Motor neuron (in vitro differentiated cells): Measurements from ENCODE around the gene ELOVL4. TPM values are rescaled to one million over a fixed set of nuclear protein-coding genes. Genes with fewer than 3 reads are reported as not detected.
A peak's percentile ranks its signal among the peaks of the same experiment; 100 is the strongest.

ENCODE experiments used
- ATAC-seq, 8 experiments: fragments of 200-7000 bp; cut with Tn5 transposase; replicated peaks in 6 of 8; 2 replicates each; pipeline ENCODE4 v1.8.0; 2021; ENCODE audit warnings: mild to moderate bottlenecking in 8 of 8, moderate library complexity in 8 of 8
- H3K27ac ChIP-seq, 2 donors: fragments of 250-450 bp; sonication (Bioruptor Pico); 2 replicates each; pipeline ENCODE4 v1.9.0; 2021; ENCODE audit warnings: antibody characterized with exemption in 2 of 2, mild to moderate bottlenecking in 2 of 2, moderate library complexity in 1 of 2
- H3K4me1 ChIP-seq, 2 donors: fragments of 250-450 bp; sonication (Bioruptor Pico); replicated peaks in 1 of 2; 2 replicates each; pipeline ENCODE4 v1.6.1; 2021; ENCODE audit warnings: antibody characterized with exemption in 2 of 2, mild to moderate bottlenecking in 2 of 2, moderate library complexity in 1 of 2
- H3K4me3 ChIP-seq, 5 donors: fragments of 250-450 bp; sonication (Bioruptor Pico); 2 replicates each; pipeline ENCODE4 v1.9.0; 2021; ENCODE audit warnings: antibody characterized with exemption in 5 of 5, mild to moderate bottlenecking in 5 of 5, moderate library complexity in 4 of 5
- WGBS, 10 experiments: fragments of 450-650 bp; shearing (Covaris generic); methylation state at CpG; one replicate each; pipeline ENCODE4 v1.0.0; 2022; 5-methylcytosine and 5-hydroxymethylcytosine counted together
- in situ Hi-C, 9 experiments: fragments of 400-800 bp; cut with MboI; loops; one replicate each; pipeline ENCODE4 v1.15.0; 2021; ENCODE audit warnings: low sequenced_read_pairs in 9 of 9, low pct_unique_long_range_greater_than_20kb in 2 of 9; ENCODE audit not compliant: unreplicated experiment in 9 of 9
- total RNA-seq, 8 experiments: library from RNA; unstranded; fragments of 300-600 nt; gene quantifications; 2 replicates each; pipeline versions ENCODE4 v1.2.3 to v1.2.4, GENCODE V29; 2022

Gene ELOVL4
- total RNA-seq, 8 experiments from 2014 or later: 1.9 to 25.5 (median 19.2) TPM

- Histone ChIP-seq H3K4me3 (peak overlapping the region; percentile 58 to 81 (median 63)), H3K4me1 (peaks cover 2 to 20% of the 10 kb centered on the region in 2 donors), H3K27ac (peak overlapping the region; percentile 34 to 43)
- WGBS, 10 experiments: 0 to 6% (median 1%) methylated on average over 2 to 23 of the region's 38 CpGs
- ATAC-seq: peak; percentile 26 to 48 (median 42)
- in situ Hi-C loops: loop anchor here in 1 of 9 experiments (25.0 kb wide), 1 partner anchor 141 kb away; no protein-coding TSS in a partner anchor
Observed at GRCh38 chr6:79946272-79947190, 822 bp downstream of the ELOVL4 start.

GRCh38 chr6:79943133-79943532, 4.2 kb downstream of the ELOVL4 start:
- H3K27ac ChIP-seq: no peak overlapping the region
- H3K4me3 ChIP-seq: no peak overlapping the region
- in situ Hi-C loops: loop anchor here in 1 of 9 experiments (25.0 kb wide), 1 partner anchor 144 kb away; no protein-coding TSS in a partner anchor
- H3K4me1 ChIP-seq: peaks cover 2 to 20% of the 10 kb centered on the region in 2 donors
- WGBS, 10 experiments: 80 to 100% (median 100%) methylated on average over 1 of the region's 1 CpG; no CpG with 5 or more reads in 3 of the 10 experiments
- no peak for ATAC-seq

- ATAC-seq: no peak
- Histone ChIP-seq H3K4me3 (no peak overlapping the region), H3K27ac (no peak overlapping the region), H3K4me1 (peaks cover 2 to 20% of the 10 kb centered on the region in 2 donors)
- 58 to 100% (median 87%) methylated on average over 1 to 5 of the region's 5 CpGs for WGBS, 10 experiments
- in situ Hi-C loops: loop anchor here in 1 of 9 experiments (25.0 kb wide), 1 partner anchor 146 kb away; no protein-coding TSS in a partner anchor
Observed at GRCh38 chr6:79941489-79942151, 5.7 kb downstream of the ELOVL4 start.

GRCh38 chr6:79928478-79928998, 18.8 kb downstream of the ELOVL4 start:
- H3K4me1 ChIP-seq: no peaks in the 10 kb centered on the region
- in situ Hi-C loops: loop anchor here in 1 of 9 experiments (25.0 kb wide), 1 partner anchor 159 kb away; no protein-coding TSS in a partner anchor
- ATAC-seq: no peak
- no peak overlapping the region for H3K4me3 ChIP-seq
- H3K27ac ChIP-seq: no peak overlapping the region
- WGBS, 10 experiments: 18 to 100% (median 92%) methylated on average over 1 of the region's 1 CpG; no CpG with 5 or more reads in 1 of the 10 experiments

GRCh38 chr6:79927758-79928157, 19.6 kb downstream of the ELOVL4 start:
- Histone ChIP-seq H3K4me1 (no peaks in the 10 kb centered on the region), H3K4me3 (no peak overlapping the region), H3K27ac (no peak overlapping the region)
- in situ Hi-C loops: loop anchor here in 1 of 9 experiments (25.0 kb wide), 1 partner anchor 160 kb away; no protein-coding TSS in a partner anchor
- 79 to 100% (median 85%) methylated on average over 3 of the region's 3 CpGs; no CpG with 5 or more reads in 2 of the 10 experiments for WGBS, 10 experiments
- no peak for ATAC-seq

- in situ Hi-C loops: no loop called here
- peak in 3 of 8 experiments; percentile 65 to 82 (median 67) for ATAC-seq
- H3K4me3 ChIP-seq: no peak overlapping the region
- H3K27ac ChIP-seq: no peak overlapping the region
- 20 to 92% (median 83%) methylated on average over 1 to 2 of the region's 2 CpGs; no CpG with 5 or more reads in 1 of the 10 experiments for WGBS, 10 experiments
- H3K4me1 ChIP-seq: no peaks in the 10 kb centered on the region
Observed at GRCh38 chr6:79923270-79923669, 24.1 kb downstream of the ELOVL4 start.

- no peaks in the 10 kb centered on the region for H3K4me1 ChIP-seq
- peak in 1 of 8 experiments; percentile 23 for ATAC-seq
- H3K4me3 ChIP-seq: no peak overlapping the region
- H3K27ac ChIP-seq: no peak overlapping the region
- WGBS, 10 experiments: 71 to 100% (median 88%) methylated on average over 1 of the region's 1 CpG; no CpG with 5 or more reads in 5 of the 10 experiments
- in situ Hi-C loops: no loop called here
Observed at GRCh38 chr6:79922018-79922417, 25.3 kb downstream of the ELOVL4 start.

- 38 to 100% (median 77%) methylated on average over 1 to 2 of the region's 2 CpGs; no CpG with 5 or more reads in 5 of the 10 experiments for WGBS, 10 experiments
- ATAC-seq: no peak
- in situ Hi-C loops: no loop called here
- Histone ChIP-seq H3K4me3 (no peak overlapping the region), H3K27ac (no peak overlapping the region), H3K4me1 (no peaks in the 10 kb centered on the region)
Observed at GRCh38 chr6:79913369-79913768, 34.0 kb downstream of the ELOVL4 start.

- in situ Hi-C loops: no loop called here
- ATAC-seq: no peak
- Histone ChIP-seq H3K4me1 (no peaks in the 10 kb centered on the region), H3K4me3 (no peak overlapping the region), H3K27ac (no peak overlapping the region)
- WGBS, 10 experiments: 50 to 100% (median 83%) methylated on average over 1 of the region's 1 CpG; no CpG with 5 or more reads in 4 of the 10 experiments
Observed at GRCh38 chr6:79911992-79912391, 35.4 kb downstream of the ELOVL4 start.

- ATAC-seq: no peak
- no peak overlapping the region for H3K4me3 ChIP-seq
- 79 to 100% (median 92%) methylated on average over 1 to 3 of the region's 3 CpGs; no CpG with 5 or more reads in 2 of the 10 experiments for WGBS, 10 experiments
- H3K27ac ChIP-seq: no peak overlapping the region
- H3K4me1 ChIP-seq: no peaks in the 10 kb centered on the region
- in situ Hi-C loops: no loop called here
Observed at GRCh38 chr6:79909517-79909916, 37.8 kb downstream of the ELOVL4 start.

- no peak overlapping the region for H3K4me3 ChIP-seq
- peak in 1 of 8 experiments; percentile 34 for ATAC-seq
- H3K4me1 ChIP-seq: no peaks in the 10 kb centered on the region
- in situ Hi-C loops: no loop called here
- H3K27ac ChIP-seq: no peak overlapping the region
- 36 to 100% (median 76%) methylated on average over 1 to 2 of the region's 2 CpGs; no CpG with 5 or more reads in 1 of the 10 experiments for WGBS, 10 experiments
Observed at GRCh38 chr6:79902046-79902445, 45.3 kb downstream of the ELOVL4 start.

- WGBS, 10 experiments: 83 to 100% (median 88%) methylated on average over 1 of the region's 1 CpG; no CpG with 5 or more reads in 1 of the 10 experiments
- H3K4me1 ChIP-seq: no peaks in the 10 kb centered on the region
- no peak overlapping the region for H3K4me3 ChIP-seq
- ATAC-seq: no peak
- in situ Hi-C loops: no loop called here
- no peak overlapping the region for H3K27ac ChIP-seq
Observed at GRCh38 chr6:79898076-79898475, 49.3 kb downstream of the ELOVL4 start.
